Inflammatory macrophage treated with lipopolysaccharide for 1 hour (primary cell): Measurements from ENCODE around the gene GCK.

Source experiments
- DNase-seq, 2 donors: peaks; one replicate each; pipeline ENCODE4 v3.0.0-alpha.2; 2020 to 2022

The GCK gene

DNA sequence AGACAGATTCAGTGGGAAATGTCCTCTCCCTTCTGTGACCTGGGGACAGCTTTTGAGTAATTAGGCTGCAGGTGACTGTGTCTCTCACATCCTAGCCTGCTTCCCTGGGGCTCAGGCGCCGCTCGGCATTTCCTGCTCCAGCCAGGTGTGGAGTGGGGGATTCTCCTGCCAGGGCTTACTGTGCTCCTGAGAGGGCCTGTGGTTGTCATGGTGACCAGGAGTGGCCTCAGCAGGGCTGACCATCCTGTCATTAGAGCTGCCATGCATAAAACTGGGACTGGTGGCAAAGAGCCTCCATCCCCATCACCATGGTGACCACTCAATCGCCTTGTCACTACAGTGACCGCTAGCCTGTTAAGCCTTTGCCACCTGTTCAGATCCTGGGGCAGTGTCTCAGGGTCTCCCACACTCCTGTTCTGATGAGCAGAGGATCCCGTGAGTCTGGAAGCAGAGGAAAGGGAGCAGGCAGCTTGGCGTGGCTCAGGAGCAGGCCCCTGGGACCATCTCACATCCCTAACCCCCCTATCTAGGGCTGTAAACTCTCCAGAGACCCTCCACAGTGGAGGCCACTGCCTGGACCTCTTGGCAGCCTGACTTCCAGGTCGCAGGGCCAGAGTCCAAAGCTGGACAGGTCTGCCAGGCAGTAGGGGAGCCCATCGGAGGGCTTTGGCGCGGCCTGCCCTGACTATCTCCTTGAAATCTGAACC, at the start of gene GCK:
Gene GCK (minus strand): TSS at position 154 of the 707 bp plus-strand sequence. CDS start 486 bp downstream, outside the sequence.
- no peak for DNase-seq

DNA sequence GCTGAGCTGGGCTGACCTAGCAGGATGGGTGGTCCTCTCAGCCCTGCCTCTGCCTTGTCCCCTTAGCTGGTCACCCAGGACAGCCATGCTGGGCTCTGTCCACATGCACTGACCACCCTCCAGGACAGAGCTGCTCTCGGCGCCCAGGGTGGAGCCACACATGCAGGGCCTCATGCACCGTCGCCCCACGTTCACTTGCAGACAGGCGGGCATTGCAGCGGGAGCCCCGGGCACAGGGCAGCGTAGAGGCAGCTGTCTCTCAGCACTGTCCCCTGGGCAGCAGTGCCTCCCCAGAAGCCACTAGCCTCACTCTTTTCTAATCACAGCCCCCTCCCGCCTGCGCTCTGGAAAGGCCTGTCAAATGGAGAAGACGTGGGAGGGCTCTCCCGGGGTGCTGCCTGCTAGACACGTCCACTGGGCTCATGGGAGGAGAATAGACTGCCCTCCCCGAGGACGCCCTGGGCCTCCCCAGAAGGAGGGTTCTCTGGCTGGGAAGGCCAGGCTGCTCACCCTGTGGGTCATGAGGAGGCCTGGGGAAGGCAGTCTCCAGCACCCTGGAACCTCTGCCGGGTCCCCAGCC, 49.0 kb upstream of the GCK start:
- DNase-seq: no peak

GRCh38 chr7:44237696-44238095, 48.5 kb upstream of the GCK start:
- DNase-seq: no peak

GRCh38 chr7:44236333-44236728, 47.1 kb upstream of the GCK start:
- DNase-seq: peak; percentile 41 to 44

- no peak for DNase-seq
Observed at GRCh38 chr7:44235582-44236332, 46.5 kb upstream of the GCK start.

DNA sequence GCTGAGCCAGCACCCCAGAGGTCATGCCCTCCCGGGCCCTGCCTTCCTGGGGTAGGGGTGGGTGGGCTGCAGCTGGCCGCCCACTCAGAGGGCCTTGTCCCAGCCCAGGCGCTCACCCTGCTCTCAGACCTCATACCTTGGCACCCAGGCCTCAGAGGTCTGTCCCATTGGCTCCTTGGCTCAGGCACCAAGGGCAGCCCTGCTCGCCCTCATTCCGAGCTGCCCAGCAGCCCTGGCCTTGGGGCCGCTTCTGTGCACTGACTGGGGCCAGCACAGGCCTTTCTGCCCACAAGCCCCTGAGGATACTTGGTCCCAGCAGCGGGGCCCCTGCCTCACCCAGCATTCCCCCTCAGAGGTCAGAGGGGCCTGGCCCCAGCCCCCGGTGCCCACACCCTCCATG, 45.8 kb upstream of the GCK start:
- no peak for DNase-seq

DNA sequence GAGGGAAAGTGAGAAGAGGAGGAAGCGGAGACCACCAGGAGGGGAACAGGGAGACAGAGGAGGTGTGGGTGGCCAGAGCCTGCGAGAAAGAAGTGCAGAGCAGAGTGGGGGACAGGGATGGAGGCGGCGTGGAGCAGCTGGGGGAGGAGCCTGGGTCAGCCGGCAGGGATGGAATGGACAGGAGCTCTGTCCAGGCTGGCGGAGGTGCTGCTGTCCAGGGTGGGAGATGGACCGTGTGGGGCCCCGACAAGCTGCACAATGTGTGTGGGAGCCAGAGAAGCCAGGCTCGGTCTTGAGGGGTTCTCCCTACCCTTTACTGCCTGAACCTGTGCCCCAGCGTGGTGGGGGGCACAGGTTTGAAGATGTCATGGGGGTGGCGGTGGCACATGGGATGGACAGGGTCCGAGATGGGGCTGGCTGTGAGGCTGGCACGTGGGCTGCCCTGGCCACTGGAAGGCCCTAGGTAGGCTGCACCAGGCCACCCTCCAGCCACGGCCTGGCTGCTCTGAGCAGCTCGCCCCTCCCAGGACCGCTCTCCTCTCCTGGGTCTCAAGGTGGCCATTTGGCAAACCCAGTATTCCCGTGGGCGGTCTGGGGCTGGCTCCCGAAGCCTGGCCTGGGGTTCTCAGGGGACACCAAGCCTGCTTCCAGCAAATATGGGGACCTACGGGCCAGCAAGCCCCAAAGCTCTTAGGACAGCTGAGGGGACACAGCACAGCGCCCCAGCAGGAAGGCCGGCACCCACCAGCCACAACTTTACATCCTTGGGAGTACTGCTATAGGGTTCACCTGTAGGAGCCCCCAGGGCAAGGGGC, 43.9 kb upstream of the GCK start:
- DNase-seq: no peak

DNA sequence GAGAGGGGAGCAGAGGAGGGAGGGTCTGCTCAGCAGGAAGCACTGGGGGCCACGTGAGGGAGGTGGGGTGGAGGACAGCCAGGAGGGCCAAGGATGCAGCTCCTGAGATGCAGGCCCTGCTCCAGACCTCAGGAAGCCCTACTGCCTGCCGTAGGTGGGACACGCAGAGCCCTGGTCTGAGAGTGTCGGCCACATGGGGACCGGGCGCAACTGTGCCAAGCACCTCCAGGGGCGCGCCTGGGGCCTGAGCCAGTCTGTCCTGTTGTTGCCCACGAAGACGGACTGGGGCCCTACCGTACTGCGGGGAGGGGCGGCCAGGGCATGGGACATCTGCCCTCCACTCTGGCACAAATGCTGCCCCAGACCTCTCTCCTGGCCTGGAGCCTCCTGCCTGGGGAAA, 43.2 kb upstream of the GCK start:
- DNase-seq: no peak

- DNase-seq: no peak
Observed at GRCh38 chr7:44231088-44231487, 41.8 kb upstream of the GCK start.

DNA sequence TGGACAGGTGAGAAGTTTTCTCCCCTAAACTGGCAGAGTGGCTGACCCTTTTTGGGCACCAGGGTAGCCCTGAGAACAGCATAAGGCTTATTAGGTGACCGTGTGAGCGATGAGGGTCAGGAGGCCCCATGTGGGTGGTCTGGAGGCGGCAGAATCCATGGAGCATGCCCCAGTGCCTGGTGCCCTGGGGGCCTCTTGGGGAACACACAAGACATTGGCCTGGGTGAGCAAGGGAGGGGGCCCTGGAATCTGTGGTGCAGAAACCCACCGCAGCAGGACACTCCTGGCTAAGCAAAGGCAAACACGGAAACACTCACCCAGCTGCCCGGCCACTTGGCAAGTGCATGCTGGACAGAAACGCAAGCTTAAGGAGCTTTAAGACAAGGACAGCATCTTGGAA, 41.0 kb upstream of the GCK start:
- DNase-seq: no peak

DNA sequence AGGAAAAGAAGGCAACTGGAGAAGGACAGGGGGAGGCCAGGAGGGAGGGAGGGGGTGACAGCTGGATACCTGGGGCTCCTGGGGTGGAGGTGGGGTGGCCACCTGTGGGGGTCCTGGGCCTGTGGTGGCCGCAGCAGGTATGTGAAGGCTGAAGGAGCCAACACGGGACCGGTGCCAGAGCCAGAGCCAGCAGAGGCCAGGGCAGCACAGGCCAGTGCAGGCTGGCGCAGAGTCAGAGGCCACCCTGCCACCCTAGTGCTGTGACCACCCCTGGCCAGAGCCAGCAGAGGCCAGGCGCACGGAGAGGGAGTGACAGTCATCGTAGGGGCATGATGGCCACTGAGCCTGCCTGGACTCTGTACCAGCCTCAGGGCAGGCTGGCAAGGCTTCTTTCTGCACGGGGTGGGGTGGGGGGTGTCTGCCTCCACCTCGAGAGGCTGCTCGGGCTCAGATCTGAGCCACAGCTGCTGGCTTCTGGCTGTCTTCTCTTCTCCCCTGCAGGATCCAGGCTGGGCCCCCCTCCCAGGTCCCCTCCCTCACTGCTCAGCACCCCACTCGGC, 40.4 kb upstream of the GCK start:
- no peak for DNase-seq

DNA sequence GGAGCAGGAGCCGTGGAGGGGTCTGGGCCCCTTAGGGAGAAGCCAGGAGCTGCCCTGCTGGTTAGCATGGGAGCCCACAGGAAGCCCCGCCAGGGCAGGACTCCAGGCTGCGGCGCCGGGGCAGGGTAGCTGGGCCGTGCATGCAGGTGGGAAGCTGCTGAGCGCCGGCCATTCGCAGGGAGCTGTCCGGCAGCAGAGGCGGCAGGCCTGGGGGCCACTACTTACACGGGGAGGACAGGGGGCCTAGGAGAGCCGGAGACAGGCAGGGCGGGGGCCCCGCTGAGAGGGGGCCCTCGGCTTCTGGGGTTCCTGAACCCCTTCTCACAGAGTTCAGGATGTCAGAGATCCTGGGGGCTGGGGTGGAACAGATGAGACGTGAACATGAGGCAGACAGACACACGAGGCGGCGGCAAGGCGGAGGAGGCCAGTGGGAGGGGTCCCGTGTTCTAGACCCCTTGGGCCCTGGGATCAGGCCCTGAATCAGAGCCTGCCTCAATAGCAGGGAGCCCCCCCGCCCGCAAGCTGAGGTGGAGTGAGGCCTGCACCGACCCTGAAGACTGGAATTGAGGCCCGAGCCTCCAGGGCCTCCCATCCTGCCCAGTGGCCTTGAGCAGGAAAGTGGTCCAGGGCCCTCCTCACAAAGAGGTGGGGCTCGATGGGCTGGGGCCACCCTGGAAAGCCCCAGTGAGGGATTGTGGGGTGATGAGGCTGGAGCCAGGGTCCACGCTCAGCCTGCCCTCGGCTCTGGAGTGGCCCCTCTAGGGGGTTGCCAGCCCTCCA, 39.5 kb upstream of the GCK start:
- DNase-seq: no peak

DNA sequence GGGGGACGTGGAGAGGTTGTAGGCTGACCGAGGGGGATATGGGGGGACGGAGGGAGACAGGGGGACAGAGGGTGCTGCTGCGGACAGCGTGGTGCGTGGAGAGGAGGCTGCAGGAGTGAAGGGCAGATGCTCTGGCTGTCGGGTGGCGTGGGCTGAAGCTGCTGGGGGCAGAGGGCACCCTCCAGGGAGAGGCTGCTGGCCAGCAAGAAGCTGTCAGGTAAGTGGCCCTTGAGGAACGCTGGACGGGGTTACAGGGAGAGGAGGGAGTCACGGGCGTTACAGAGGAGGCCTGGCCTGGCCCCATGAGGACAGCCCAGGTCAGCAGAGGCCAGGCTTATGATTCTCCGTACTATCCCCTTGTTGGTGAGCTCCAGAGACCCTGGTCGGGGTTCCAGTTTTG, 38.7 kb upstream of the GCK start:
- DNase-seq: no peak

DNA sequence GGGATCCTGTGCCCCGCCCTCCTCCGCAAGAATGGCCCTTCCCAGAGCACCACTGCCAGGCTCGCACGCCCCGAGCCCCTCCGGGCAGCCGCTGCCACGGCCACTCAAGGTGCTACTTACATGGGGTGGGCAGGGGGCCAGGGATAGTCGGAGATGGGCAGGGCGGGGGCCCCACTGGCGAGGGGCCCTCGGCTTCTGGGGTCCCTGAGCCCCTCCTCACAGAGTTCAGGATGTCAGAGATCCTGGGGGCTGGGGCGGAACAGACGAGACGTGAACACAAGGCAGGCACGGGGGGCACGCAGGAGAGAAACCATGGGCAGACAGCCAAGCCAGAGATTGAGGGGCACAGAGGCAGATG, 37.1 kb upstream of the GCK start:
- DNase-seq: no peak

DNA sequence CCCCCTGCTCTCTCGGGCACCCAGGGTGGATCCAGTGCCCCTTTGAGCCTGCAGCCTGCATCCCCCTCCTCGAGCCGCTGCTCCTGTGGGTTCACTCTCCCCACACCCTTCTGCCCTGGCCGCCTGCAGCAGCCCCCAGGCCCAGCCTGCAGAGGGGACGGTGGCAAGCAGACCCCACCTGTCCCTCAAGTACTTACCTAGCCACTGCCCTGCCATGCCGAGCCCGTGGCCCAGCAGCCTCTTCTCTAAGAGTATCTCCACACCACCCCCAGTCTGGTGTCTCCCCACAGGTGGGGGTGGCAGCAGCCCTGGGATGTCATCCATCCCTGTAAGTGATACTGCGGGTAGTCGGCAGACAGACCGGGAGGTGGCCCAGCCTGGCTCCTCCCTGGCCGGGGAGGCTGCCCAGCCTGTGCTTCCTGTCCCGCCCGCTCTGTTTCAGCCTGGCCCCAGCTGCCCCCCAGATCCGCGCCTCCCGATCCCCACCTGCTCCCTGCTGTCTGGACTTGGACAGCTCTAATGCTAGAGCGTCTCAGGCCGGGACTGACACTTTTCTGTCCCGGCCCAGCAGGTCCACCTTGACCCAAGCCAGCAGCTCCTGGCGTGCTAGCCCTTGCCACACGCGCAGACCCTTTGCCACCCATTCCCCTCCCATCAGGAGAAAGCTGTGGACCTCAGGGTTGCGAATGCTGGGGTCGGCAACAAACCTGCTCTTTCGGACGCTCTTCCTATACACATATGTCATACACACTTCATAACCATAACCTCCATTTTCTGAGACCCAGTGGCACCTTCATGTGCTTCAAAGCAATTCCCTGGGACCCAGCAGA, 36.5 kb upstream of the GCK start:
- DNase-seq: no peak

- no peak for DNase-seq
Observed at GRCh38 chr7:44224974-44225565, 35.8 kb upstream of the GCK start.

GRCh38 chr7:44224080-44224973, 35.1 kb upstream of the GCK start:
- no peak for DNase-seq

- DNase-seq: no peak
Observed at GRCh38 chr7:44223362-44224079, 34.3 kb upstream of the GCK start.

- no peak for DNase-seq
Observed at GRCh38 chr7:44222776-44223261, 33.6 kb upstream of the GCK start.
